Peyer's patch (tissue), 4 donors: Measurements from ENCODE around the gene FARP2. TPM values are rescaled to one million over a fixed set of nuclear protein-coding genes. Genes with fewer than 3 reads are reported as not detected.

Source experiments
- DNase-seq, 3 donors: peaks; one replicate each; pipeline ENCODE4 v3.0.0-alpha.2; 2017 to 2019
- H3K27ac ChIP-seq, 4 donors: fragments of 200-600 bp; sonication (generic); one replicate each; pipeline ENCODE4 v1.5.1; 2016 to 2019
- H3K27me3 ChIP-seq, 2 donors: fragments of 200-600 bp; sonication (generic); one replicate each; pipeline ENCODE4 v1.5.1; 2019
- H3K36me3 ChIP-seq, 3 donors: fragments of 200-600 bp; sonication (generic); one replicate each; pipeline ENCODE4 v1.5.1; 2016 to 2019
- H3K4me1 ChIP-seq, 4 donors: fragments of 200-600 bp; sonication (generic); one replicate each; pipeline ENCODE4 v1.5.1; 2016 to 2019
- H3K4me3 ChIP-seq, 4 donors: fragments of 200-600 bp; sonication (generic); 1 replicate in 3 of 4; 2 replicates in 1 of 4; pipeline ENCODE4 v1.5.1; 2016 to 2019; ENCODE audit warnings: mild to moderate bottlenecking in 1 of 4
- H3K9me3 ChIP-seq, 4 donors: fragments of 200-600 bp; sonication (generic); one replicate each; pipeline ENCODE4 v1.5.1; 2016 to 2019; ENCODE audit warnings: mild to moderate bottlenecking in 1 of 4
- POLR2A ChIP-seq, 2 donors: fragments of 450-650 bp; IDR thresholded peaks; one replicate each; pipeline ENCODE4 v1.5.1; 2017; ENCODE audit warnings: antibody characterized with exemption in 2 of 2, mild to moderate bottlenecking in 2 of 2, moderate library complexity in 2 of 2
- total RNA-seq, 4 donors: library from RNA; depleted of rRNA; stranded (reverse); fragments of >200 nt; gene quantifications; one replicate each; pipeline ENCODE4 v1.1.0, GENCODE V29; 2016
- TF ChIP-seq, protein P1 (sequence below), 6 experiments: fragments of 450-650 bp in 4 of 6; fragments of 200-600 bp in 2 of 6; sonication (generic) in 1 of 6; IDR thresholded peaks; one replicate each; pipeline ENCODE4 v1.5.1; 2017 to 2019; ENCODE audit warnings: antibody characterized with exemption in 6 of 6, mild to moderate bottlenecking in 3 of 6, moderate library complexity in 1 of 6

Gene FARP2
- total RNA-seq, 4 donors from 2014 or later = 107 to 169 (median 140) TPM

DNA sequence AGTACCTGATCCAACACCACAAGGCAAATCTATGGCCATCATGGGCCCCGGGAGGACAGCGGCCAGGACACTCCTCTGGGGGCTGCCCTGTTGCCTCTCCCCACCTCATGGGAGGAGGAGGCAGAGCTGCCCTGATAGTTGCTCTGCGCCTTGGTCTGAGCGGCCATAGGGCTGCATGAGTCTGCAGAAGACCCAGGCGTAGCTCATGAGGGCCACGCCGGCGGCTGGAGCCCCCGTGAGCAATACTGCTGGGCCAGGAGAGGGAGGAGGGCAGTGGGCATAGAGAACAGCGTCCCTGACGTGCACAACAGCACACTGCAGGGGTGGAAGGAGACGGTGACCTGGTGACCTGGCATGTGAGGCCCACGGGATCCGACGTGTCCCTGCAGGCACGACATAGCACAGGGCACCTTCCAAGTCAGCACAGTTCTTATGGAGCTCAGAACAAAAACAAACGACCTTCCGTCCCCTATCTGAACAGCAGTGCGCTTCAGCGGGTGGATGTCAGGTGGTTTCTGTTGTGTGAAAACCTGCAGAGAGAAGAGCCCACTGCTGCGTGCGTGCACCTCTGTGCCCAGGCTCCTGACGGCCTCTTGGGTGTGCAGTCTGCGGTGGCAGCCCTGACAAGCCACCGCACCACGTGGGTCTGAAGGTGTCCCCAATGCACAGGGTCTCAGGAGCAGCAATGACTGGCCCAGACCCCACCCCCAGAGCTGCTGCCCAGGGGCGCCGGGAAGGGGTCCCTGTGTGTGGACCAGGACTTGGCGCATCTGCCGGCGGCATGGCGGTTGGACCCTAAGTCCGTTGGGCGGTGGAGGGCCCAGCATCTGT, 139.3 kb downstream of the FARP2 start:
- no peak for TF ChIP-seq POLR2A (IDR thresholded peaks at IDR 0.05)
- TF ChIP-seq, protein P1, sequence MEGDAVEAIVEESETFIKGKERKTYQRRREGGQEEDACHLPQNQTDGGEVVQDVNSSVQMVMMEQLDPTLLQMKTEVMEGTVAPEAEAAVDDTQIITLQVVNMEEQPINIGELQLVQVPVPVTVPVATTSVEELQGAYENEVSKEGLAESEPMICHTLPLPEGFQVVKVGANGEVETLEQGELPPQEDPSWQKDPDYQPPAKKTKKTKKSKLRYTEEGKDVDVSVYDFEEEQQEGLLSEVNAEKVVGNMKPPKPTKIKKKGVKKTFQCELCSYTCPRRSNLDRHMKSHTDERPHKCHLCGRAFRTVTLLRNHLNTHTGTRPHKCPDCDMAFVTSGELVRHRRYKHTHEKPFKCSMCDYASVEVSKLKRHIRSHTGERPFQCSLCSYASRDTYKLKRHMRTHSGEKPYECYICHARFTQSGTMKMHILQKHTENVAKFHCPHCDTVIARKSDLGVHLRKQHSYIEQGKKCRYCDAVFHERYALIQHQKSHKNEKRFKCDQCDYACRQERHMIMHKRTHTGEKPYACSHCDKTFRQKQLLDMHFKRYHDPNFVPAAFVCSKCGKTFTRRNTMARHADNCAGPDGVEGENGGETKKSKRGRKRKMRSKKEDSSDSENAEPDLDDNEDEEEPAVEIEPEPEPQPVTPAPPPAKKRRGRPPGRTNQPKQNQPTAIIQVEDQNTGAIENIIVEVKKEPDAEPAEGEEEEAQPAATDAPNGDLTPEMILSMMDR (IDR thresholded peaks at IDR 0.05) = no peak
- Histone ChIP-seq H3K36me3 (peaks cover 0 to 89% (median 0%) of the 10 kb centered on the region in 3 donors), H3K4me1 (peaks cover 0 to 36% (median 0%) of the 10 kb centered on the region in 4 donors), H3K4me3 (no peak overlapping the region), H3K9me3 (no peaks in the 10 kb centered on the region), H3K27ac (peak overlapping the region in 2 of 4 donors; percentile 64 to 68), H3K27me3 (no peaks in the 10 kb centered on the region)
- no peak for DNase-seq

DNA sequence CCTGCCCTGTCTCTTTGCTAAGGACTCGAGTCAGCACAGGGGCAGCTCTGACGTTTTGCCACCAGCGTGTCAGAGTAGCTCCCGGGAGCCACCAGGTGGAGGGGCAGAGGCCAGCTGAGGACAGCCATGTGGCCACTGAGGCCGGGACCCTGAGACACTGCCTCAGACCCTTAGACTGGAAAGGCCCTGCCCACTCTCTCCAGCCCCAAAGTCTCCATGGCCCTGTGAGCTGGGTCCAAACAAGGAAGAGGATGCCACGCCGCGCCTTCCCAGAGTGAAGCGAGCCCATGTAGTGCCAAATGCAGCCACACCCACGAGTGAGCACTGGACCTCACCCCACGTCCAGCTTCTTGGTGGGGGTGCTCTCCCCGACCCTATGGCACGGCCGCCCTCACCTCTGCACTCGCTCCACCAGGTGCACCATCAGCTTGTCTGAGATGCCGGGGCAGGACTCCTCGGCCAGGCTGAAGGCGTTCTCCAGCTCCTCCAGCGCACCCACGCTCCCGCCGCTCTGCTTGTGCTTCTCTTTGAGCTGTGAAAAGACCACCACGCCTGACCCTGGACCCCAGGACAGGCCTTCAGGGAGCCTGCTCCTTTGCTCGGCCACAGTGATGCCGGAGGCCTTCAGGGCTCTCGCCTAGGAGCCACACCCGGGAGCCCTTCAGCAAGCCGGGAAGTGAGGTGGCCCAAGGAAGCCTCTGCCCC, 140.1 kb downstream of the FARP2 start:
- TF ChIP-seq, protein P1 (IDR thresholded peaks at IDR 0.05) = no peak
- no peak for TF ChIP-seq POLR2A (IDR thresholded peaks at IDR 0.05)
- no peaks in the 10 kb centered on the region for H3K9me3 ChIP-seq
- no peak overlapping the region for H3K4me3 ChIP-seq
- H3K27ac ChIP-seq = peak overlapping the region in 2 of 4 donors; percentile 35 to 57
- no peak for DNase-seq
- no peaks in the 10 kb centered on the region for H3K27me3 ChIP-seq
- peaks cover 0 to 88% (median 0%) of the 10 kb centered on the region in 3 donors for H3K36me3 ChIP-seq
- peaks cover 0 to 29% (median 0%) of the 10 kb centered on the region in 4 donors for H3K4me1 ChIP-seq

DNA sequence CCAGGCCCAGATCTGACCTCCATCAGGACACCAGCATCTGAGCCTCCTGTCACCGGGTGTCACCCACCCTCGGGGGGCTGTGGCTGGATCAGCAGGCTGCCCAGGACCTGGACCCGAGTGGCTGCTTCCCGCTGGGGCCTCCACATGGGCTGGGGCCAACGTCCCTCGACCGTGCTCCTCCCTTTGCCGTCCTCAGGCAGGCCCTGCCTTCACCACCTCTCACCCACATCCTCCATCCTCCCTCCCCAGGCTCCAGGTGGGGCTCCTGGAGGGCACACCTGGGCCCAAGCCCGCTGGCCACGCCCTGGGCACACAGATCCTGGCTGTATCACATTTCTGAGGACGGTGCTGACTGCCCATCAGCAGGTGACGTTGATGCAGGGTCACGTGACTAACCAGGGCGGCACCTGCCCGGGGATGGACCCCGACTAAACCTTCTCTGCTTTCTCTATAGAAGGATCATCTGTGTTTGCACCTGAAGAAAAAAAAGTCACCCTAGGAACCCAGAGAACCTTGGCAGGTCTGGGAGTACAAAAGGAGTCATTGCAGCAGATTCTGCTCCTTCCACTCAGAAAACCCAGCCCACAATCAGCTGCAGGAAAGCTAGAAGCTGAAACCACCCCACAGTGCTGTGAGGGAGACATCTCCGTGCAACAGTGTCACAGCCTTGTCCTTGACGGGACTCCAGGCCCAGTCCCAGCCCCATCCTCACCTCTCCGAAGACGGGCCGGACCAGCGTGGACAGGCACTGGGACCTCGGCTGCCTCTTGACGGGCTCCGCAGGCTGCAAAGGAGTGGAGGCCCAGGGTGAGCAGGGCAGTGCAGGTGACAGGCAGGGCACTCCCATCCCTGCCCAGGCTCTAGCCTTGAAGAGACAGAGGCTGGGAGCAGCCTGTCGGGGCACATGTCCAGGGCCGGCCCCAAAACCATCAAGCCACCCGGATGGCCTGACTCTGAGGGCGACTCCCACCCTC, 141.1 kb downstream of the FARP2 start:
- Histone ChIP-seq H3K27me3 (no peaks in the 10 kb centered on the region), H3K4me3 (no peak overlapping the region), H3K4me1 (peaks cover 0 to 29% (median 0%) of the 10 kb centered on the region in 4 donors), H3K9me3 (no peaks in the 10 kb centered on the region), H3K27ac (peak overlapping the region in 2 of 4 donors; percentile 41 to 70), H3K36me3 (peaks cover 0 to 86% (median 0%) of the 10 kb centered on the region in 3 donors)
- TF ChIP-seq POLR2A (IDR thresholded peaks at IDR 0.05) = peak in 1 of 2 donors; percentile 21
- TF ChIP-seq, protein P1 (IDR thresholded peaks at IDR 0.05) = no peak
- peak in 2 of 3 donors; percentile 73 to 78 for DNase-seq

DNA sequence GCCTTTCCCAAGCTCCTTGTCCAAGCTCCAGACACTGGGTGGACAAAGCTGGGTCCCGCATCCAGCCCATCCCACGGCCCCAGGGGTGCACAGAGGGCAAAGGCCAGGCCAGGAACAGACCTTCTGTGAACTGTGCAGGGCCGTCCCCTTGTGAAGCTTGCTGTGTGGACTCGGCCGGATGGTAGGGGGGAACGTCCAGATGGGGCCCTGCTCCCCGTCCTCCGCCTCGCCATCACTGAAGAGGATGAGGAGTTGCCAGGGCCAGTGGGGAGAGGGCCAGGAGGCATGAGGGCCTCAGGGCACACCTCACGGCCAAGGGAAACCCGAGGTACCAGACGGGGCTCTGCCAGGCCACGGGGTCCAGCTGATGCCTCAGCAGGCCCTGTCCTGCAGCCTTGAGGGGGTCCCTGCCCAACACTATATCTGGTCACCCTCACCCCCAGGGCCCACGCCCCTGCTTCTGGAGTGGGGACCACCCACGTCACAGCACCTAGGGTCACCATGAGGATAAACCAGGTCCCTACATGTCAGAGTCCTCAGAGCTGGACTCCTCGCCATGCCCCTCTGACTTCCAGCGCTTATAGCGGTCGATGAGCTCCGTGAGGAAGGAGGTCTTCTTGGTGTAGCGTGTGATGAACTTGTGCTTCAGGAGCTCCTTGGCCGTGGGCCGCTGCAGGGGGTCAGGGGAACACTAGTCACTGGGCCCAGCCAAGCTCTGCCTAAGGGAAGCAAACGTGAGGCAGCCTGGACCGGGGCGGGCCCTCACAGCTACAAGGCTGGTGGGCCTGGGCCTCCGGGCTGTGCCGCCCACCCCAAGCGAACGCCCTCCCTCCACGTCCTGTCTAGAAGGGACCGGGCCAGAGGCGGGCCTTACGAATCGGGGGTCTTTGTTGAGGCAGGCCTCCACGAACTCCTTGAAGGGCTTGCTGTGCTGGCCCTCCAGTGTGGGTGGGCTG, 142.3 kb downstream of the FARP2 start:
- Histone ChIP-seq H3K9me3 (no peaks in the 10 kb centered on the region), H3K27me3 (no peaks in the 10 kb centered on the region), H3K4me1 (peaks cover 0 to 29% (median 0%) of the 10 kb centered on the region in 4 donors), H3K36me3 (peaks cover 0 to 78% (median 0%) of the 10 kb centered on the region in 3 donors), H3K4me3 (no peak overlapping the region), H3K27ac (no peak overlapping the region)
- TF ChIP-seq, protein P1 (IDR thresholded peaks at IDR 0.05) = no peak
- no peak for TF ChIP-seq POLR2A (IDR thresholded peaks at IDR 0.05)
- no peak for DNase-seq
